ENCODE data around the gene GNA12. TPM values are rescaled to one million over a fixed set of nuclear protein-coding genes. Genes with fewer than 3 reads are reported as not detected.

The GNA12 gene
- total RNA-seq, 1 experiment from 2014 or later, result 63.8 TPM

- no peaks in the 10 kb centered on the region for H3K9me3 ChIP-seq
- DNase-seq, result no peak
- H3K27ac Mint-ChIP-seq (ENCODE audit: unreplicated experiment), result no peak overlapping the region
- H3K27me3 Mint-ChIP-seq (ENCODE audit: insufficient read depth, unreplicated experiment), result no peaks in the 10 kb centered on the region
- ChIA-PET CTCF (no interaction called here), POLR2A (no interaction called here)
- no TSS peak for BruUV-seq (replicated peaks)
- no peaks in the 10 kb centered on the region for H3K4me1 ChIP-seq
- H3K36me3 ChIP-seq (ENCODE audit: control insufficient read depth, insufficient read depth, low read length), result no peaks in the 10 kb centered on the region
- H3K4me1 Mint-ChIP-seq (ENCODE audit: low read depth, unreplicated experiment), result no peaks in the 10 kb centered on the region
- H3K4me3 ChIP-seq (ENCODE audit: low read depth, low read length), result no peak overlapping the region
- no peaks in the 10 kb centered on the region for H3K9me3 Mint-ChIP-seq (ENCODE audit: unreplicated experiment)
- TF ChIP-seq CTCF (IDR thresholded peaks at IDR 0.05; ENCODE audit: insufficient read depth in 1 of 2, low read depth in 1 of 2, low read length in 1 of 2, severe bottlenecking in 1 of 2, unreplicated experiment in 1 of 2), result no peak
- H3K27me3 ChIP-seq (replicated peaks; ENCODE audit: control insufficient read depth, insufficient read depth, low read length), result no peaks in the 10 kb centered on the region
- H3K36me3 Mint-ChIP-seq (ENCODE audit: insufficient read depth, unreplicated experiment), result no peaks in the 10 kb centered on the region
- no peak overlapping the region for H3K4me3 Mint-ChIP-seq (ENCODE audit: unreplicated experiment)
- intact Hi-C loops (cut with micrococcal nuclease; ENCODE audit: unreplicated experiment), result no loop called here
Measured at GRCh38 chr7:2701832-2702593, 142.1 kb downstream of the GNA12 start.

DNA sequence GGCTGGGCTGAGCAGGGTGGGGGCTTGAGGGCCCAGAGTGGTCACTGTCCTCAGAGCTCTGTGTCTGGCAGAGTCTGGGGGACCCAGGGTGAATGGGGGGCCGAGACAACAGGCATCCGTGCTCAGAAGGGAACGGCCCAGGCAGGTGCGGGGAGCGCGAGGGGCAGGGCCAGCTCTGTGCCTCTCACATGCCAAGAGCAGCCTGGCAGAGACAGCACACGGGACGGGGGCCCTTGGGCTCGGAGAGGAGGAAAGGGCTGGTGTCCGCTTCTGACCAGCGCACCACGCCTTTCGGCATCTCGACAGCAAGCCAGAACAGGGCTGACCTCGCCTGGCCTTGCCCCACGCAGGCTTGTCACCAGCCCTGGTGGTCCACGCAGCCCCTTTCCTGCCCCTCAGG lies 142.7 kb downstream of the GNA12 start:
- Histone ChIP-seq H3K4me3 (ENCODE audit: low read depth, low read length) (no peak overlapping the region), H3K9me3 (no peaks in the 10 kb centered on the region), H3K36me3 (ENCODE audit: control insufficient read depth, insufficient read depth, low read length) (no peaks in the 10 kb centered on the region), H3K4me1 (no peaks in the 10 kb centered on the region), H3K27me3 (replicated peaks; ENCODE audit: control insufficient read depth, insufficient read depth, low read length) (no peaks in the 10 kb centered on the region)
- no peak overlapping the region for H3K27ac Mint-ChIP-seq (ENCODE audit: unreplicated experiment)
- no TSS peak for BruUV-seq (replicated peaks)
- H3K36me3 Mint-ChIP-seq (ENCODE audit: insufficient read depth, unreplicated experiment), result no peaks in the 10 kb centered on the region
- H3K9me3 Mint-ChIP-seq (ENCODE audit: unreplicated experiment), result no peaks in the 10 kb centered on the region
- no peak for DNase-seq
- TF ChIP-seq CTCF (IDR thresholded peaks at IDR 0.05; ENCODE audit: insufficient read depth in 1 of 2, low read depth in 1 of 2, low read length in 1 of 2, severe bottlenecking in 1 of 2, unreplicated experiment in 1 of 2), result no peak
- intact Hi-C loops (cut with micrococcal nuclease; ENCODE audit: unreplicated experiment), result no loop called here
- ChIA-PET CTCF (no interaction called here), POLR2A (no interaction called here)
- no peak overlapping the region for H3K4me3 Mint-ChIP-seq (ENCODE audit: unreplicated experiment)
- H3K4me1 Mint-ChIP-seq (ENCODE audit: low read depth, unreplicated experiment), result no peaks in the 10 kb centered on the region
- H3K27me3 Mint-ChIP-seq (ENCODE audit: insufficient read depth, unreplicated experiment), result no peaks in the 10 kb centered on the region

- H3K36me3 Mint-ChIP-seq (ENCODE audit: insufficient read depth, unreplicated experiment), result no peaks in the 10 kb centered on the region
- no TSS peak for BruUV-seq (replicated peaks)
- DNase-seq, result no peak
- H3K9me3 ChIP-seq, result no peaks in the 10 kb centered on the region
- intact Hi-C loops (cut with micrococcal nuclease; ENCODE audit: unreplicated experiment), result no loop called here
- no peak for TF ChIP-seq CTCF (IDR thresholded peaks at IDR 0.05; ENCODE audit: insufficient read depth in 1 of 2, low read depth in 1 of 2, low read length in 1 of 2, severe bottlenecking in 1 of 2, unreplicated experiment in 1 of 2)
- no peak overlapping the region for H3K27ac Mint-ChIP-seq (ENCODE audit: unreplicated experiment)
- POLR2A ChIA-PET, result no interaction called here
- no peak overlapping the region for H3K4me3 Mint-ChIP-seq (ENCODE audit: unreplicated experiment)
- no peaks in the 10 kb centered on the region for H3K27me3 Mint-ChIP-seq (ENCODE audit: insufficient read depth, unreplicated experiment)
- CTCF ChIA-PET, result no interaction called here
- no peaks in the 10 kb centered on the region for H3K4me1 ChIP-seq
- no peaks in the 10 kb centered on the region for H3K4me1 Mint-ChIP-seq (ENCODE audit: low read depth, unreplicated experiment)
- H3K27me3 ChIP-seq (replicated peaks; ENCODE audit: control insufficient read depth, insufficient read depth, low read length), result no peaks in the 10 kb centered on the region
- H3K36me3 ChIP-seq (ENCODE audit: control insufficient read depth, insufficient read depth, low read length), result no peaks in the 10 kb centered on the region
- no peak overlapping the region for H3K4me3 ChIP-seq (ENCODE audit: low read depth, low read length)
- H3K9me3 Mint-ChIP-seq (ENCODE audit: unreplicated experiment), result no peaks in the 10 kb centered on the region
Measured at GRCh38 chr7:2700141-2700850, 143.8 kb downstream of the GNA12 start.
